Endodermal cell (in vitro differentiated cells): ENCODE measurements around the gene KIF20A. TPM values are rescaled to one million over a fixed set of nuclear protein-coding genes. Genes with fewer than 3 reads are reported as not detected.
"Not testable (repeated sequence)": the region's sequence is repeated elsewhere in the genome, so short reads cannot be mapped to it uniquely, and the experiment has no call there.

ENCODE experiments used
- DNase-seq: peaks from one replicate; pipeline ENCODE4 v3.0.0-alpha.2; 2017
- H3K27ac ChIP-seq: 2 replicates; pipeline ENCODE4 v1.5.1; 2013; ENCODE audit warnings: mild to moderate bottlenecking, low read depth, low read length, moderate library complexity
- H3K27me3 ChIP-seq: 2 replicates; pipeline ENCODE4 v1.6.1; 2013; ENCODE audit warnings: mild to moderate bottlenecking, low read length, moderate library complexity; ENCODE audit not compliant: insufficient read depth, control insufficient read depth, poor library complexity, severe bottlenecking
- H3K36me3 ChIP-seq: 2 replicates; pipeline ENCODE4 v1.7.0; 2013; ENCODE audit warnings: mild to moderate bottlenecking, low read length, moderate library complexity; ENCODE audit not compliant: control insufficient read depth, insufficient read depth
- H3K4me1 ChIP-seq: one replicate; pipeline ENCODE4 v1.7.0; 2013; ENCODE audit warnings: low read length; ENCODE audit not compliant: control insufficient read depth, insufficient read depth
- H3K4me3 ChIP-seq: 2 replicates; pipeline ENCODE4 v1.5.1; 2013; ENCODE audit warnings: mild to moderate bottlenecking, low read length, moderate library complexity
- H3K9ac ChIP-seq: 2 replicates; pipeline ENCODE4 v1.6.1; 2013; ENCODE audit warnings: mild to moderate bottlenecking, low read length, moderate library complexity; ENCODE audit not compliant: poor library complexity, severe bottlenecking; ENCODE audit errors: extremely low read depth
- H3K9me3 ChIP-seq: 2 replicates; pipeline ENCODE4 v1.6.1; 2013; ENCODE audit warnings: mild to moderate bottlenecking, low read length, moderate library complexity; ENCODE audit not compliant: control insufficient read depth
- H3K27ac Mint-ChIP-seq: 2 replicates; pipeline ENCODE4 v1.8.0; 2020; ENCODE audit warnings: mixed read lengths
- H3K27me3 Mint-ChIP-seq: 2 replicates; pipeline ENCODE4 v1.8.0; 2021; ENCODE audit warnings: mild to moderate bottlenecking, mixed read lengths; ENCODE audit not compliant: insufficient read depth
- H3K36me3 Mint-ChIP-seq: 2 replicates; pipeline ENCODE4 v1.8.0; 2020; ENCODE audit warnings: low read depth, mixed read lengths
- H3K4me1 Mint-ChIP-seq: 2 replicates; pipeline ENCODE4 v1.8.0; 2020; ENCODE audit warnings: mixed read lengths
- H3K4me3 Mint-ChIP-seq: 2 replicates; pipeline ENCODE4 v1.8.0; 2020; ENCODE audit warnings: mild to moderate bottlenecking, moderate library complexity, mixed read lengths
- H3K9me3 Mint-ChIP-seq: 2 replicates; pipeline ENCODE4 v1.8.0; 2020; ENCODE audit warnings: mild to moderate bottlenecking, mixed read lengths
- WGBS, 2 experiments: methylation state at CpG; one replicate each; pipeline versions ENCODE4 v1.1.5 to v1.1.7; 2013; ENCODE audit warnings: missing lambda C conversion rate in 2 of 2, mixed read lengths in 1 of 2; ENCODE audit not compliant: insufficient coverage in 1 of 2, insufficient read length in 1 of 2; 5-methylcytosine and 5-hydroxymethylcytosine counted together
- total RNA-seq, 2 donors: library from RNA; stranded (reverse); fragmentation: NEBNext Ultra II Directional in 1 of 2; extraction: Animal tissue kit (Norgen Biotek cat#: 25700) in 1 of 2; gene quantifications; 2 replicates in 1 of 2; 3 replicates in 1 of 2; pipeline ENCODE4 v1.2.1, GENCODE V29; 2021
- TF ChIP-seq, protein P1 (sequence below): fragments of 200-600 bp; sonication (generic); conservative IDR thresholded peaks from 2 replicates; pipeline ENCODE4 v1.5.0; 2021; ENCODE audit warnings: antibody characterized with exemption, mild to moderate bottlenecking

Gene KIF20A
- total RNA-seq, 2 donors from 2014 or later, result 58.0 to 74.6 TPM

DNA sequence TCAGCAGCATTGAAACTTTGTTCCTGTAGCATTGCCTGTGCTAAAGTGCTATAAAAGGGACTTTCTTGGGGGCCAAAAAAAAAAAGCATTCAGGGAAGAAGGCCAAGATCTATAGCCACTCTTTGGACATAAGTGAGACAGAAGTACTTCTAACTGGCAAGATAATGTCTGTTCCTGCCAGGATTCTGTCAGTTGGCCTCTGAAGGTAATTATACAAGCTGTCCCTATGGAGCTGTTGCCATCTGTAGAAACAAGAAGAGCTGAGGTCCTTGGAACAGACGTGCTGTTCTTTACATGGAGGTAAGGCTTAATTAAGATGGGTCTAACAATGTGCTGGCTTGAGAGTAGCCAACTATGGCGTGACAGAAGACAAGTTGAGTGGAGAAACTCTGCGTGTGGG, 9.7 kb downstream of the KIF20A start:
- H3K27me3 Mint-ChIP-seq, result no peaks in the 10 kb centered on the region
- peaks cover 89% of the 10 kb centered on the region for H3K36me3 ChIP-seq
- no peak overlapping the region for H3K27ac ChIP-seq

DNA sequence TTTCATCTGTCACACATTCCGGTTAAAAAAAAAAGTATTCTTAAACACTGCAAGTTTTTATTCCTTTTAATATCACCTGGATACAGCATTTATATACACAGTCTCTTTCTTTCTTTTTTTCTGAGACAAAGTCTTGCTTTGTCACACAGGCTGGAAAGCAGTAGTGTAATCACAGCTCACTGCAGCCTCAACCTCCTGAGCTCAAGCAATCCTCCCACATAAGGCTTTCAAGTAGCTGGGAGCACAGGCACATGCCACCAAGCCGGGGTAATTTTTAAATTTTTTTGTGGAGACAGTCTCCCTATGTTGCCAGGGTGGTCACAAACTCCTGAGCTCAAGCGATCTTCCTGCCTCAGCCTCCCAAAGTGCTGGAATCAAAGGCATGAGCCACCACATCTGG, 13.9 kb downstream of the KIF20A start:
- no peaks in the 10 kb centered on the region for H3K27me3 ChIP-seq
- 92 to 93% methylated on average over 3 of the region's 3 CpGs for WGBS, 2 experiments
- no peak overlapping the region for H3K27ac Mint-ChIP-seq
- no peak overlapping the region for H3K4me3 ChIP-seq
- H3K4me1 ChIP-seq, result no peaks in the 10 kb centered on the region
- peaks cover 72% of the 10 kb centered on the region for H3K36me3 ChIP-seq
- H3K9me3 Mint-ChIP-seq, result no peaks in the 10 kb centered on the region
- H3K9ac ChIP-seq, result no peak overlapping the region
- no peak overlapping the region for H3K27ac ChIP-seq
- no peak overlapping the region for H3K4me3 Mint-ChIP-seq
- H3K27me3 Mint-ChIP-seq, result no peaks in the 10 kb centered on the region
- H3K4me1 Mint-ChIP-seq, result no peaks in the 10 kb centered on the region
- no peaks in the 10 kb centered on the region for H3K9me3 ChIP-seq
- TF ChIP-seq, protein P1, sequence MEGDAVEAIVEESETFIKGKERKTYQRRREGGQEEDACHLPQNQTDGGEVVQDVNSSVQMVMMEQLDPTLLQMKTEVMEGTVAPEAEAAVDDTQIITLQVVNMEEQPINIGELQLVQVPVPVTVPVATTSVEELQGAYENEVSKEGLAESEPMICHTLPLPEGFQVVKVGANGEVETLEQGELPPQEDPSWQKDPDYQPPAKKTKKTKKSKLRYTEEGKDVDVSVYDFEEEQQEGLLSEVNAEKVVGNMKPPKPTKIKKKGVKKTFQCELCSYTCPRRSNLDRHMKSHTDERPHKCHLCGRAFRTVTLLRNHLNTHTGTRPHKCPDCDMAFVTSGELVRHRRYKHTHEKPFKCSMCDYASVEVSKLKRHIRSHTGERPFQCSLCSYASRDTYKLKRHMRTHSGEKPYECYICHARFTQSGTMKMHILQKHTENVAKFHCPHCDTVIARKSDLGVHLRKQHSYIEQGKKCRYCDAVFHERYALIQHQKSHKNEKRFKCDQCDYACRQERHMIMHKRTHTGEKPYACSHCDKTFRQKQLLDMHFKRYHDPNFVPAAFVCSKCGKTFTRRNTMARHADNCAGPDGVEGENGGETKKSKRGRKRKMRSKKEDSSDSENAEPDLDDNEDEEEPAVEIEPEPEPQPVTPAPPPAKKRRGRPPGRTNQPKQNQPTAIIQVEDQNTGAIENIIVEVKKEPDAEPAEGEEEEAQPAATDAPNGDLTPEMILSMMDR, result no peak
- no peak for DNase-seq
- H3K36me3 Mint-ChIP-seq, result peaks cover 61% of the 10 kb centered on the region

More for the DNA sequence above, 9.7 kb downstream of the KIF20A start:
- H3K9me3 Mint-ChIP-seq, result no peaks in the 10 kb centered on the region
- TF ChIP-seq, protein P1, result no peak
- H3K9ac ChIP-seq, result no peak overlapping the region
- no peak overlapping the region for H3K27ac Mint-ChIP-seq
- DNase-seq, result no peak
- H3K27me3 ChIP-seq, result no peaks in the 10 kb centered on the region
- H3K9me3 ChIP-seq, result no peaks in the 10 kb centered on the region
- H3K4me1 Mint-ChIP-seq, result no peaks in the 10 kb centered on the region
- 94 to 95% methylated on average over 3 of the region's 3 CpGs for WGBS, 2 experiments
- no peaks in the 10 kb centered on the region for H3K4me1 ChIP-seq
- H3K4me3 Mint-ChIP-seq, result no peak overlapping the region
- peaks cover 79% of the 10 kb centered on the region for H3K36me3 Mint-ChIP-seq
- no peak overlapping the region for H3K4me3 ChIP-seq

DNA sequence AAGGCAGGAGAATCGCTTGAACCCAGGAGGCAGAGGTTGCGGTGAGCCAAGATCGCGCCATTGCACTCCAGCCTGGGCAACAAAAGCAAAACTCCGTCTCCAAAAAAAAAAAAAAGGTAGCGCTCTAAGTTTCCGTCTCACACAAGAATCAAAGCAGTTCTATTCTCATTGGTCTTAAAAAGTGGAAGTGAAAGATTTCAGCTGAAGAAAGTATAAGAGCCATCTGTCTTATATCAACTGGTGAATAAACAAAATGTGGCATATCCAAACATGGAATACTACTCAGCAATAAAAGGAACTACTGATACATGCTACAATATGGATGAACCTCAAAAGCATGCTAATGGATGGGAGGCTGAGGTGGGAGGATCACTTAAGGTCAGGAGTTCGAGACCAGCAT, 14.9 kb downstream of the KIF20A start:
- peaks cover 72% of the 10 kb centered on the region for H3K36me3 ChIP-seq
- H3K4me3 ChIP-seq, H3K9me3 Mint-ChIP-seq, H3K27ac ChIP-seq, H3K9me3 ChIP-seq, H3K27me3 Mint-ChIP-seq, H3K9ac ChIP-seq, H3K4me1 Mint-ChIP-seq, H3K27me3 ChIP-seq, H3K27ac Mint-ChIP-seq, H3K4me1 ChIP-seq, DNase-seq, H3K4me3 Mint-ChIP-seq: not testable (repeated sequence)
- 90 to 99% methylated on average over 4 to 7 of the region's 8 CpGs for WGBS, 2 experiments
- peaks cover 60% of the 10 kb centered on the region for H3K36me3 Mint-ChIP-seq

DNA sequence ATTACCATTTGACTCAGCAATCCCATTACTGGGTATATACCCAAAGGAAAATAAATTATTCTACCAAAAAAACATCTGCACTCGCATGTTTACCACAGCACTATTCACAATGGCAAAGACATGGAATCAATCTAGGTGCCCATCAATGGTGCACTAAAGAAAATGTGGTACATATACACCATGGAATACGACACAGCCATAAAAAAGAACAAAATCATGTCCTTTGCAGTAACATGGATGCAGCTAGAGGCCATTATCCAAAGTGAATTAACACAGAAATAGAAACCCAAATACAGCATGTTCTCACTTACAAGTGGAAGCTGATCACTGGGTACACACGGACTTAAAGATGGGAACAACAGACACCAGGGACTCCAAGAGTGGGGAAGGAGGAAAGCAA, 32.1 kb downstream of the KIF20A start:
- Mint-ChIP-seq H3K36me3 (peaks cover 15% of the 10 kb centered on the region), H3K27me3 (no peaks in the 10 kb centered on the region), H3K27ac (no peak overlapping the region), H3K4me1 (peaks cover 2% of the 10 kb centered on the region), H3K4me3 (no peak overlapping the region), H3K9me3 (no peaks in the 10 kb centered on the region)
- 83 to 96% methylated on average over 3 of the region's 3 CpGs for WGBS, 2 experiments
- Histone ChIP-seq H3K27ac (no peak overlapping the region), H3K27me3 (no peaks in the 10 kb centered on the region), H3K9me3 (no peaks in the 10 kb centered on the region), H3K4me3 (no peak overlapping the region), H3K9ac (no peak overlapping the region), H3K36me3 (peaks cover 36% of the 10 kb centered on the region), H3K4me1 (no peaks in the 10 kb centered on the region)
- TF ChIP-seq, protein P1, result no peak
- DNase-seq, result no peak
